ENCODE results near the gene HS3ST5. TPM values are rescaled to one million over a fixed set of nuclear protein-coding genes. Genes with fewer than 3 reads are reported as not detected.

The HS3ST5 gene
- total RNA-seq, 2 donors from 2014 or later, result not detected

DNA sequence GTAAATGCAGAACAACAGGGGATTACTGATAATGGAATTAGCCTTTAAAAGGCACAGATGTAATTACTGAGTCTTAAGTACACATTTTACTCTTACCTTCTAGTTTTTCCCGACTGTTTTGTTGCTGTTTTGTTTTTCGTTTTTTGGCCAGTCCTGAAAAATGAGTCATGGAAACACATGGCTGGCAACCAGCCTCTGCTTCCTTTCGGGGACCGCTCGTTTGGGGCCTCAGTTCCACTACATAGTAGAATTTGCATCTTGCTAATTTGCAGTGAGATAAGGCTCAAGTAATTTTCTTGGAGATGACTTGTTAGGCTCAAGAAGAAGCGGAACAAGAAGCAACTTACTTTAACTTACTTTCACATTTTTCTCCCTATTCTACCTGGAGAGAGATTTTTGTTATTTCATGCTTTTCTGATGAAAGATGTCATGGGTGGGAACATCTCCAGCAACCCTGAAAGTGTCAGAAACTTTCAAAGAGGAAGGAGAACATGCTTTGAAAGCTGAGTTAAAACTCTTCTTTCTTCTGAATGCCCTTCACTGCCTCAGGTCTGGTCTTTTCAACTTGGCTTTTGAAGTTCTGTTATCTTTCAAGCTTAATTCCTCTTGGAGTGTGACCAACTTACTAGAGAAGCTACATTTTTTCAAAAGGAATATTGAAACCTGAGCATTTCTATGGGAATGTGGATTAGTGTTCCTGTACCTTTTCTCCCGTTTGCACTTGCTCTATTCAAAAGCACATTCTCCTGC is 300.4 kb downstream of the HS3ST5 start:
- no peaks in the 10 kb centered on the region for H3K27me3 ChIP-seq (replicated peaks; ENCODE audit: insufficient read depth)

DNA sequence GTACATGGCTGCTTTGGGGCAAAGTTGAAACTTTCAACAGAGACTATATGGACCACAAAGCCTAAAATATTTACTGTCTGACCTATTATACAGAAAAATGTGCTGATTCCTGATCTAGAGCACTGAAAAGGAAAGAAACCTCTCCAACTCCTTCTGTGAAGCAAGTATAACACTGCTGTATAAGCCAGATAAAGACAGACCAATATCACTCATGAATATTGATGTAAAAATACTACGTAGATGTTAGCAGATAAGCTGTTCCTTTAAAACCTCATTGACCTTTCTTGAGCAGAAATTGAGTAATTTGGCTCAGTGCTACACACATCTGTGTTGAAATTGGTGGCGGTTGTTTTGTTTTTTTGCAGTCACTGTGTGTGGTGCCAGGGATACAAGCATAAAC is 302.0 kb downstream of the HS3ST5 start:
- TF ChIP-seq, protein P1, sequence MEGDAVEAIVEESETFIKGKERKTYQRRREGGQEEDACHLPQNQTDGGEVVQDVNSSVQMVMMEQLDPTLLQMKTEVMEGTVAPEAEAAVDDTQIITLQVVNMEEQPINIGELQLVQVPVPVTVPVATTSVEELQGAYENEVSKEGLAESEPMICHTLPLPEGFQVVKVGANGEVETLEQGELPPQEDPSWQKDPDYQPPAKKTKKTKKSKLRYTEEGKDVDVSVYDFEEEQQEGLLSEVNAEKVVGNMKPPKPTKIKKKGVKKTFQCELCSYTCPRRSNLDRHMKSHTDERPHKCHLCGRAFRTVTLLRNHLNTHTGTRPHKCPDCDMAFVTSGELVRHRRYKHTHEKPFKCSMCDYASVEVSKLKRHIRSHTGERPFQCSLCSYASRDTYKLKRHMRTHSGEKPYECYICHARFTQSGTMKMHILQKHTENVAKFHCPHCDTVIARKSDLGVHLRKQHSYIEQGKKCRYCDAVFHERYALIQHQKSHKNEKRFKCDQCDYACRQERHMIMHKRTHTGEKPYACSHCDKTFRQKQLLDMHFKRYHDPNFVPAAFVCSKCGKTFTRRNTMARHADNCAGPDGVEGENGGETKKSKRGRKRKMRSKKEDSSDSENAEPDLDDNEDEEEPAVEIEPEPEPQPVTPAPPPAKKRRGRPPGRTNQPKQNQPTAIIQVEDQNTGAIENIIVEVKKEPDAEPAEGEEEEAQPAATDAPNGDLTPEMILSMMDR (IDR thresholded peaks at IDR 0.05), result no peak
- DNase-seq (ENCODE audit: low spot score) (no peak), ATAC-seq (ENCODE audit: insufficient number of reproducible peaks, low FRiP score, low read depth) (no peak)
- Histone ChIP-seq H3K36me3 (no peaks in the 10 kb centered on the region), H3K27me3 (replicated peaks; ENCODE audit: insufficient read depth) (no peaks in the 10 kb centered on the region), H3K9me3 (no peaks in the 10 kb centered on the region), H3K27ac (no peak overlapping the region), H3K4me1 (ENCODE audit: control insufficient read depth in 1 of 2, low read depth in 2 of 2) (no peaks in the 10 kb centered on the region), H3K4me3 (no peak overlapping the region)

More for the DNA sequence above, 300.4 kb downstream of the HS3ST5 start:
- no peaks in the 10 kb centered on the region for H3K9me3 ChIP-seq
- DNase-seq (ENCODE audit: low spot score) (no peak), ATAC-seq (ENCODE audit: insufficient number of reproducible peaks, low FRiP score, low read depth) (no peak)
- TF ChIP-seq, protein P1 (IDR thresholded peaks at IDR 0.05), result no peak
- H3K4me1 ChIP-seq (ENCODE audit: control insufficient read depth in 1 of 2, low read depth in 2 of 2), result no peaks in the 10 kb centered on the region
- H3K27ac ChIP-seq, result no peak overlapping the region
- no peak overlapping the region for H3K4me3 ChIP-seq
- H3K36me3 ChIP-seq, result no peaks in the 10 kb centered on the region

DNA sequence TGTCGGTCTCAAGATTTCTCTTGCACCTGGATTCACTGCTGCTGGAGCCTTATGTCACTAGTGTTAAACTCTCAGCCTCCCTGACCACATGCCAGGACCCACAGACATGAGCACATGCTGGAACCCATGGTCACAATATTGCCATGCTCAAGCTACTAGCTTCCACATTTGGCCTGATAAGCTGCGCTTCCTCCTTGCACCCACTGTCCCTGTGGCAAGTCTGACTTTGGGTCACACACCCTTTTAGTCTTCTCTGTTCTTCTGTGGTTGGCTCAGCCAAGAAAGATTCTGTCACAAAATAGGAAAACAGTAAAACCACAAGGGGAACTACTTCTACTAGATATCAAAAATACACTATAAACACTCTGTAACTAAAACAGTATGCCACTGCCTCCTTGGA is 303.0 kb downstream of the HS3ST5 start:
- TF ChIP-seq, protein P1 (IDR thresholded peaks at IDR 0.05), result no peak

DNA sequence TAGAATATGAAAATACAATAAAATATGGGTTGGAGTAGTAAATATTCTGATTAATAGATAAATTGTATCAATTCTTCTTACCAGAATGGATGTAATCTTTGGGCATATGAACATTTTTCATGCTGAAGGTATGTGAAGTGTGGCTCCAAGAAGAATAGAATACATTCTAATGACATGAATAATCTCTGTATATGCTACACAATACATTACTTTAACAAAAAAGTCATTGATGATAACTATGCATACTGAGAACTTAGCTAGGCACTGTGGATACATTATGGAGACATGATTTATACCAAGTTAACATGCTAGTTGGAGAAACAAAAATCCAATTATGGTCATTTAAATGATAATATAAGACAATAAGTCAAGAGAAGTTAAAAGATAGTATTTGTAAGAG is 309.2 kb downstream of the HS3ST5 start:
- peaks cover 4 to 19% of the 10 kb centered on the region in 2 donors for H3K4me1 ChIP-seq (ENCODE audit: control insufficient read depth in 1 of 2, low read depth in 2 of 2)
- ATAC-seq (ENCODE audit: insufficient number of reproducible peaks, low FRiP score, low read depth) (no peak), DNase-seq (ENCODE audit: low spot score) (no peak)
- H3K4me3 ChIP-seq, result no peak overlapping the region
- H3K9me3 ChIP-seq, result no peaks in the 10 kb centered on the region
- no peaks in the 10 kb centered on the region for H3K27me3 ChIP-seq (replicated peaks; ENCODE audit: insufficient read depth)
- H3K27ac ChIP-seq, result no peak overlapping the region
- TF ChIP-seq, protein P1 (IDR thresholded peaks at IDR 0.05), result no peak
- no peaks in the 10 kb centered on the region for H3K36me3 ChIP-seq

More for the DNA sequence above, 303.0 kb downstream of the HS3ST5 start:
- no peak overlapping the region for H3K27ac ChIP-seq
- H3K27me3 ChIP-seq (replicated peaks; ENCODE audit: insufficient read depth), result no peaks in the 10 kb centered on the region
- no peaks in the 10 kb centered on the region for H3K36me3 ChIP-seq
- no peak overlapping the region for H3K4me3 ChIP-seq
- DNase-seq (ENCODE audit: low spot score), result no peak
- H3K9me3 ChIP-seq, result no peaks in the 10 kb centered on the region
- no peaks in the 10 kb centered on the region for H3K4me1 ChIP-seq (ENCODE audit: control insufficient read depth in 1 of 2, low read depth in 2 of 2)
- ATAC-seq (ENCODE audit: insufficient number of reproducible peaks, low FRiP score, low read depth), result no peak

DNA sequence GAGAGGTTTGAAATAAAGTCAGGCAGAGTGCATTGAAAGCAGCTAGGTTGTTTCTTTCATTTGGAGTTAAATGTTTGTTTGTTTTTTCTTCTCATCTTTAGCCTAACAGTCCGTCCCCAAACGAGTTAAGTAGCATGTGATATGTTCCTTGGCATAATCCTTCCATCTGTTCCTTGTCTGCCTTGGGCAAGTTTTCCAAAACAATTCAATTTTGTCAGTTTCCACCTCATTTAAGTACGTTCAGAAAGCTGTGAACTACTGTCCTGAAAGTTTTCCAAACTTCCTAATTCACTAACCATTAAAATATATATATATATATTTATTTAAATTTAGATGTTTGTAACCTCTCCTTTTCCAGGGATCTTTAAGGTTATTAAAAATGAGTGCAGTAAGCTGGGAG is 310.1 kb downstream of the HS3ST5 start:
- TF ChIP-seq, protein P1 (IDR thresholded peaks at IDR 0.05), result no peak
- Histone ChIP-seq H3K9me3 (no peaks in the 10 kb centered on the region), H3K27me3 (replicated peaks; ENCODE audit: insufficient read depth) (no peaks in the 10 kb centered on the region), H3K4me1 (ENCODE audit: control insufficient read depth in 1 of 2, low read depth in 2 of 2) (peaks cover 4 to 19% of the 10 kb centered on the region in 2 donors), H3K36me3 (no peaks in the 10 kb centered on the region), H3K27ac (no peak overlapping the region), H3K4me3 (no peak overlapping the region)
- no peak for ATAC-seq (ENCODE audit: insufficient number of reproducible peaks, low FRiP score, low read depth)
- no peak for DNase-seq (ENCODE audit: low spot score)

Measured in thoracic aorta (tissue), 2 donors.